ENCODE data around the gene PALLD.

Gene PALLD

GRCh38 chr4:168867128-168867527 is 370.3 kb downstream of the PALLD start:
- DNase-seq (ENCODE audit: low read depth in 4 of 4, low spot score in 1 of 4), result no peak

- DNase-seq (ENCODE audit: low read depth in 4 of 4, low spot score in 1 of 4), result no peak
Observed at GRCh38 chr4:168868044-168868781, 371.4 kb downstream of the PALLD start.

GRCh38 chr4:168868802-168869201 is 371.9 kb downstream of the PALLD start:
- no peak for DNase-seq (ENCODE audit: low read depth in 4 of 4, low spot score in 1 of 4)

GRCh38 chr4:168870004-168870403 is 373.2 kb downstream of the PALLD start:
- DNase-seq (ENCODE audit: low read depth in 4 of 4, low spot score in 1 of 4), result no peak

- no peak for DNase-seq (ENCODE audit: low read depth in 4 of 4, low spot score in 1 of 4)
Observed at GRCh38 chr4:168871632-168872031, 374.8 kb downstream of the PALLD start.

DNA sequence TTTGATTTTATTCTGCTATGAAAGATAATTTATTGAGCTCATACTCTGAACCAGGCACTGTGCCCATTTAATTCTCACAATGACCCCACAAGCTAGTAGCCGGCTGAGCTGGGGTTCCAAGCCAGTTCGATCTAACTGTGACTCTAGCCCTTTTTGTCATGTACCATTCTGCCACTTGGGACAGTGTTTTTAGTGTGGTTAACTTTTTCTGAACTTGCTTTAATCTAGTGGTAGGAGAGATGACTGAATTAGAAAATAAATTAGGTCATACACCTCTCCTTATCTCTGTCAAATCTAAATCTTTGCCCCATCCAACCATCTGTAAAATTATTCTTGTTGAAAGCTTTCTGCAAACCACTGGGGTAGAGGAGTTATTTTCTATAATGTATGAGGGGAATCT is 377.2 kb downstream of the PALLD start:
- DNase-seq (ENCODE audit: low read depth in 4 of 4, low spot score in 1 of 4), result no peak

DNA sequence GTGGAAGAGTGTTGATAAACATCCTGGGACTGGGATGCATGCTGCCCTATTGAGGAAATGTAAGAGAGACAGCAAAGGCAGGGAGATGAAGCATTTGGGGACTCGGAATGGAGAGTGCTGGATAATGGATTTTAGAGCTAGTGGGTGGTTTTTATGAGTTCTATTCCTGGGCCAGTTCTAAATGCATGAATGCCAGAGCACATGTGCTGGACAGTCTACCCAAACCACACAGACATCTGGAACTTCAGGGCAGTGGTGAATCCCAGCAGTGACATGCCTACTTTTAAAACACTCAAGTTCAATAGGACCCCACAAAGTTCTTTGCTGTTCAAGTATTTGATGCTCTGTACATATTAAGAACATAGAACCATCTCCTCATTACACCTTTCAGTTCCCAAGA is 379.3 kb downstream of the PALLD start:
- DNase-seq (ENCODE audit: low read depth in 4 of 4, low spot score in 1 of 4), result no peak

DNA sequence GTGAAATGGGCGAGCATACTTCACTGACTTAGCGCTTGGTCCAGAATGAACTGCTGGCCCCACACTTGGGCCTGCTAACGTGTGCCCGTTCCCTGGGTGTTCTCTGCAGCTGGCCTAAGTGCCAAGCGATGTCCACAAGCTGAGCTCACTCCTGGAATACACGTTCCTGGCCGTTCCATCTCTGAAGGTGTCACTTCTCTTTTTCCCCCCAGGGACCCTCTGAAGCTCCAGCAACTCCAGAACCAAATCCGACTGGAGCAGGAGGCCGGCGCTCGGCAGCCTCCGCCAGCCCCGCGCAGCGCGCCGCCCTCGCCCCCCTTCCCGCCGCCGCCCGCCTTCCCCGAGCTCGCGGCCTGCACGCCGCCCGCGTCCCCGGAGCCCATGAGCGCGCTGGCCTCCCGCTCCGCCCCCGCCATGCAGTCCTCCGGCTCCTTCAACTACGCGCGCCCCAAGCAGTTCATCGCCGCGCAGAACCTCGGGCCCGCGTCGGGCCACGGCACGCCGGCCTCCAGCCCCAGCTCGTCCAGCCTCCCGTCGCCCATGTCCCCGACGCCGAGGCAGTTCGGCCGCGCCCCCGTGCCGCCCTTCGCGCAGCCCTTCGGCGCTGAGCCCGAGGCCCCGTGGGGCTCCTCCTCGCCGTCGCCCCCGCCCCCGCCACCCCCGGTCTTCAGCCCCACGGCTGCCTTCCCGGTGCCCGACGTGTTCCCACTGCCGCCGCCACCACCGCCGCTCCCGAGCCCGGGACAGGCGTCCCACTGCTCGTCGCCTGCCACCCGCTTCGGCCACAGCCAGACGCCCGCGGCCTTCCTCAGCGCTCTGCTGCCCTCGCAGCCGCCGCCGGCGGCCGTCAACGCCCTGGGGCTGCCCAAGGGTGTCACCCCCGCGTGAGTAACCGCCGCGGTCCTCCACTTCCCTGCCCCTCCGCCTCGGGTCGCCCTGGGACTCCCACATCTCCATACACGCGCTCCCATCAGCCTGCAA is 380.9 kb downstream of the PALLD start:
- no peak for DNase-seq (ENCODE audit: low read depth in 4 of 4, low spot score in 1 of 4)

DNA sequence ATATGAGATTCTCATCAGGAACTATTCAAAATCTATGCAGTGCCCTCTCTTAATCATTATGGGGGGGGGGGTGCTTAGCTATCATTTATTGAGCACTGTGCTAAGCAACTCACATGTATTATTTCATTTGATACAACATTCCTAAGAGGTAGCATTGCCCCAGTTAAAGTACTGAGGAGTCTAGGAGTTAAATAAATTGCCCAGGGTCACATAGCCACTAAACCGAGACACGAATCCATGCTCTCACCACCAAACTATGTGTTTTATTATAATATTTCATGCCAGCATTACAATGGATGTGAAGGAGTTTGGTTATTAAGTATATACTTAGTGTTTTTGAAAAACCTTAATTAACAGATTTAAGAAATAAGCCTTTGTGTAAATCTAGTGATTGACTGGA is 381.8 kb downstream of the PALLD start:
- no peak for DNase-seq (ENCODE audit: low read depth in 4 of 4, low spot score in 1 of 4)

DNA sequence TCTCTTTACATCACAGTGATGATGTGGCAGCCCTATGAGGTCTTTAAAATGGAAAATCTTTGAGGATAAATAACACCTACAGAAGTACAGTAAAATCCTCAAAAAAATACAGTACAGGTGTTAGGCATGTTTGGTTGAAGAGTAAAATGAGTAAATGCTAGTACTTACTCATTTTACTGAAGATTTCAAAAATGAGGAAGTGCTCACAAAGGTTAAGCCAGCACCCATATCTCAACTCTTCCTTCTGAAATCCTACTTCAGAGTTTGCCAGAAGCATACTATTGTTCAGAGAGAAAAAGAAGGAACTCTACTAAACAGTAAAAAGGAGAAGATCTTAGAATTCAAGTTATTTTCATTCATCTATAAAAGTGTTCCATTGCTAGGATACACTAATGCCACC is 382.3 kb downstream of the PALLD start:
- no peak for DNase-seq (ENCODE audit: low read depth in 4 of 4, low spot score in 1 of 4)

- no peak for DNase-seq (ENCODE audit: low read depth in 4 of 4, low spot score in 1 of 4)
Observed at GRCh38 chr4:168880072-168880675, 383.3 kb downstream of the PALLD start.

- no peak for DNase-seq (ENCODE audit: low read depth in 4 of 4, low spot score in 1 of 4)
Observed at GRCh38 chr4:168880811-168881595, 384.2 kb downstream of the PALLD start.

- DNase-seq (ENCODE audit: low read depth in 4 of 4, low spot score in 1 of 4), result no peak
Observed at GRCh38 chr4:168881781-168882420, 385.0 kb downstream of the PALLD start.

- no peak for DNase-seq (ENCODE audit: low read depth in 4 of 4, low spot score in 1 of 4)
Observed at GRCh38 chr4:168882650-168883233, 385.9 kb downstream of the PALLD start.

GRCh38 chr4:168883513-168883912 is 386.7 kb downstream of the PALLD start:
- no peak for DNase-seq (ENCODE audit: low read depth in 4 of 4, low spot score in 1 of 4)

DNA sequence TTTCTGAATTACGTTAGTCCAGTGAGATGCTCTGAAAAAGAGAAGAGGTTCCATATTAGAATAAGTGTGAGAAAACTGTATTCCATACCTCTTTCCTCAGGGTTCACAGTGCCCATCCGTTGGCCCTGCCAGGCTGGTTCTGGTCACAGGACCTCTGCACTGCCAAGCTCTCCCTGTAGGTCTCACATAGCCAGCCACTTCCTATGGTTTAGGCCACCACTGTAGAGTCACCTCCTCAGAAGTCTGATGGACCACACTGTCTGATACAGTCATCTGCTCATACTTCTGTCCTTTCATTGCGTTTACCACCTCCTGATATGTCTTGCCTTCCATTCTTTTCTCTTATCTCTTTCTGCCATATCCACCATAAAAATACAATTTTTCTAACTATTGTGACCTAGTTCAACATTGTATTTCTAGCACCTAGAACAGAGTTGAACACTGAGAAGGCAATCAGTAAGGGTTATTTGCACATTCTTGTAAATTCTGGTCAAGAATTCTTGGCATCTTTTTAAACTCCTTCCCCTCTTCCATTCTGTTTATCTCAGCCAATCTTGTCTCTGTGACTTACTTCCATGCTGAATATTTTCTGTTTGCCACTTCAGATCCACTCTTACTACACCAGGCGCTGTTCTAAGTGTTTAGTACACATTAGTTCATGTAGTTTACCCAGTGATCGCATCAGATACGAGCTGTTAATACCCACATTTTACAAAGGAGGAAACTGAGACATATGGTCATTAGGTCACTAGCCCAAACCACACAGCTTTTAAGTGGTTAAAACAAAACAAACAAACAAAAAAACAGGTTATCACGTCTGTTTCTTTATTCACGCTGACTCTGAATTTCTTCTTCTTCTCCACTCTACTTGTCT is 387.6 kb downstream of the PALLD start:
- DNase-seq (ENCODE audit: low read depth in 4 of 4, low spot score in 1 of 4), result no peak

GRCh38 chr4:168885400-168885799 is 388.5 kb downstream of the PALLD start:
- no peak for DNase-seq (ENCODE audit: low read depth in 4 of 4, low spot score in 1 of 4)

DNA sequence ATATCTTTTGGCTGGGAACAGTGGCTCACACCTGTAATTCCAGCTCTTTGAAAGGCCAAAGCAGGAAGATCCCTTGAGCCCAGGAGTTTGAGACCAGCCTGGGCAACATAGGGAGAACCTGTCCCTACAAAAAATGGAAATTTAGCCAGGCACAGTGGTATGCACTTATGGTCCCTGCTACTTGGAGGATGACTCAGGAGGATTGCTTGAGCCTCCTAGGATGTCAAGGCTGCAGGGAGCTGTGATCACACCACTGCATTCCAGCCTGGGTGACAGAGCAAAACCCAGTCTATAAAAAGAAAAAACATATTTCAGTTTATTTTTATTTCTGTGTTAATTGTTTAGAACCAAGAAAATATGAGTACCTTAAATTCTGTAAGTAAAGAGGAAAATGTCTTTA is 389.5 kb downstream of the PALLD start:
- no peak for DNase-seq (ENCODE audit: low read depth in 4 of 4, low spot score in 1 of 4)

- no peak for DNase-seq (ENCODE audit: low read depth in 4 of 4, low spot score in 1 of 4)
Observed at GRCh38 chr4:168887809-168888208, 391.0 kb downstream of the PALLD start.
